HG02759 (cell line): ENCODE measurements around the gene GNAO1.

Experiments used
- ATAC-seq: cut with Tn5 transposase; IDR thresholded peaks from one replicate; pipeline ENCODE4 v1.9.1; 2021; ENCODE audit warnings: mild to moderate bottlenecking, moderate library complexity; ENCODE audit not compliant: unreplicated experiment

GNAO1 gene

DNA sequence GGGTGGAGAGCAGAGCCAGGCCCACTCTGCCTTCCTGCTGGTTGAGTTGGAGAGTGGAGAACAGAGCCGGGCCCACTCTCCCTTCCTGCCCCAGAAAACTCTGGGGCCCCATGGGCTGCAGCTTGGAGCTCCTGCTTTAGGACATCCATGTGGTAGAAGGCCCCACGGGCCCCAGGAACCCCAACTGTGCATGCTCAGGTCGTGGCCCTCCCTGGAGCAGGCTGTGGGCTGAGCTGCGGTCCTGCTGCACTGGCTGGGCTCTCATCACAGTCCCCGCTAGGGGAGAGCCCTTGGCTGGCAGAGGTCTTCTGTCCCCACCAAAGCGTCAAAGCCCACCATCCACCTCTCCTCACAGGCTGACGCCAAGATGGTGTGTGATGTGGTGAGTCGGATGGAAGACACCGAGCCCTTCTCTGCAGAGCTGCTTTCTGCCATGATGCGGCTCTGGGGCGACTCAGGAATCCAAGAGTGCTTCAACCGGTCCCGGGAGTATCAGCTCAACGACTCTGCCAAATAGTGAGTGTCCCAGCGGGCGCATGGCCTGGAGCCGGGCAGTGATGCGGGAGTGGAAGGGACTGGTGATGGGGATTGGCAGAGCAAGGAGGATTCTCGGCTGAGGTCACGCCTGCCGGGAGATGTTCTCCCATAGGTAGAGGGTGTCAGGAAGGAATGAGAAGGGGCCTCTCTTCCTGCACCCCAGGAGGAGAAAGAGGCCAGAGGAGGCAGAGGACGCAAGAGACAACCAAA is 137.2 kb downstream of the GNAO1 start:
- ATAC-seq: no peak

DNA sequence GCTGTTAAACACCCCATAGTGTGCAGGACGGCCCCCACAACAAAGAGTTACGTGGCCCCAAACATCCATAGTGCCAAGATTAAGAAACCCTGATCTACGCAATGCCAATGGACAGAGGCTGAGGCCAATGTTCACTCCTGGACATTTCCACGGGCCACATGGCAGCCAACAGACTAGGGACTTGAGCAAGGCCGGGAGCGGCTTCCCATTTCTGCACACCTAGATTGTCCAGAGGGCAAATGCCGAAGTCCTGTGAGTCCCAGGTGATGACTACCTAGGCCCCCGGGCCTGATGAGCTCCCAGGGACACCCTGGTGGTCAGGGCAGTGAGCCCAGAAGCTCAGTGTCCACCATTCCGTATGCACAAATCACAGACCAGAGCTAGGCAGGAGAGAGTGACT is 138.6 kb downstream of the GNAO1 start:
- ATAC-seq: no peak

GRCh38 chr16:56330476-56330875 is 139.2 kb downstream of the GNAO1 start:
- no peak for ATAC-seq

- no peak for ATAC-seq
Observed at GRCh38 chr16:56331399-56331798, 140.1 kb downstream of the GNAO1 start.

DNA sequence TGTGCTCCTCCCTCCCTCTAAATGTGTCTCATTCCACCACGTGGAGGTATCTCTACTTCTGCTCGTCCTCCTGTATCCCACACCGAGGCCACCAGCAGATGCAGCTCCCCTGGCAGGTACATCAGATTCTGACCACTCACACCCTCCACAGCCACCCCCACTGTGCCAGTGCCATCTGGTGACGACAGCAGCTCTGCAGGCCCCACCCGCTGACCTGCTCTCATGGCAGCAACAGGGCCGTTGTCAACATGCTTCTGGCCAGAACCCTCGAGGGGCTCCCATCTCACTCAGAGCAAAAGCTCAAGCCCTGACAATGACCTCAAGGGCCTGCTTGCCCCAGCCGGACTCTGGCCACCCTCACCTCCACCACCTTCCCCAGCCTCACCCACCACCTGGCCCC is 140.6 kb downstream of the GNAO1 start:
- ATAC-seq: no peak

DNA sequence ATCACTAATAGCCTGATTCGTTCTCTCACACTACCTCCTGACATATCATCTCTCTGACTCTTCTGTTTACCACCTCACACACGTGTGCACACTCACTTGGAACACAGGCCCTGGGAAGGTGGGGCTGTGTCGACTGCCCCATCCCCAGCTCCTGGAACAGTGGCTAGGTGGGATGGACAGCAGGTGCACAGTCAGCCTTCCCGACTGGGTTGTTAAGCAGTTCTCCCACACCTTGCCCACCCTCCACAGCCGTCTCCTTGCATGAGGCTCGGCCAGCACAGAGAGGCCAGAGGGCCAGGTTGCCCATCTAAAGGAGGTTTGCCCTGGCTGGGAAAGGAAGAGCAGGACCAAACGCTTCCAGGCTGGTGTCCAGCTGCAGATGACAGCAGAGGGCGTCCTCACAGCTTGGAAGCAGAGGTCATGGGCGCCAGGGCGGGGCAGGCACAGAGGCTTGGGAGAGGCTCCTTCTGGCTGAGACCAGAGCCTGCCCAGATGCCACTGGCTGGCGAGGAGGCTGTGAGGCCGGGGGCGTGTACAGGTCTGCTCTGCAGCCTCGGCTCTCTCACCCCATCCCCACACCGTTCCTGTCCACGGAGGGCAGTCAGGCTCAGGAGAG is 141.3 kb downstream of the GNAO1 start:
- no peak for ATAC-seq

DNA sequence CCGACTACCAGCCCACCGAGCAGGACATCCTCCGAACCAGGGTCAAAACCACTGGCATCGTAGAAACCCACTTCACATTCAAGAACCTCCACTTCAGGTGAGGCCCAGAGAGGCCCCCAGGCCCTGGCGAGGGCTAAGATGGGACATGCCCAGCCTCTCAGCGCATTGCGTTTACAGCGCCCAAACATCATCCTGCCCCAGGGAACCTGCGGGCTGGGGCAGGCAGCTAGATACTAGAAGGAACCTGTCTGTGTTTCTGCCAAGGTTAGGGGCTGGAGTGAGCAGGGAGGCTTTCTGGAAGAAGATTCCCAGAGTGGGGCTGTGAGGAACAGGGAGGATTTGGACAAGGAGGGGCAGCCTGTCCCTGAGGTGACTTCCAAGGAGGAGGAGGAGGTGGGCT is 143.5 kb downstream of the GNAO1 start:
- no peak for ATAC-seq

DNA sequence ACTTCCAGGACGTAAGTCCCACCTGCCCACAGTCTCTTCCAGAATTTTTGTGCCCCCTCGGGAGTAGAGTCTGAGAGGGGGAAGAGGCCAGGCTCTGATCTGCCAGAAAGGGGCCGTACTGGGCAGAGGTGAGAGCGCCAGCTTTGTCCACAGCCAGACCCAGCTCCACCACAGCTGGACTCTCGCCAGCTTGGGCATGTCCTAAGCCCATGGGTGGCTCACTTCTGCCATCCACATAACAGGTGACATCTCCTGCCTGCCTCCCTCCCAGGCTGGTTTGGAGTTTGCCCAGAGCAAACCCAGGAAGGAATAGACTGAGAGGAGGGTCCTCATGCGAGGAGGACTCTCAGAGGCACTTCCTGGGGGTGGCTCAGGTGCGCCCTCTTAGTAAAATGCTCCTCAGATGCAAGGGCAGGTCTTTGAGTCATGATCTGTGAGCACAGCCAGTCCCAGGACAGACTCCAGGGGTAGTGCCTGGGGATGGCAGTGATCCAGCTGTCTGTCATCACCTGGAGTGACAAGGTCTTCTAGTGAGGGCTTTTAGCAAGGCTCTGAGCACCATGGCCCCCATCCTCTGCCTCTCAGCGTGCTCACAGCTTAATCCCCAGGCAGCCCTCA is 144.9 kb downstream of the GNAO1 start:
- ATAC-seq: no peak

DNA sequence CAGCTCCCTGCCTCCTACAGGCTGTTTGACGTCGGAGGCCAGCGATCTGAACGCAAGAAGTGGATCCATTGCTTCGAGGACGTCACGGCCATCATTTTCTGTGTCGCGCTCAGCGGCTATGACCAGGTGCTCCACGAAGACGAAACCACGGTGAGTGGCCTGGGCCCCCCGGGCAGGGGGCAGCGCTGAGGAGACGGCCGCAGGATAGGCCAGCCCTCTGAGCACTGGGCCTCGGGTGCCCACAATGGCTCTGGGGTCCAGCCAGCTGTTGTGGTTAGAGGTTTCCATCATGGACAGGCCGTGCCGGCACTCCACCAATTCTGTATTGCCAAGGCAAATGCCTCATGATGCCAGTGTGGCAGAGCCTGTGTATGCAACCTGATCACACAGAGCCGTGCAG is 145.4 kb downstream of the GNAO1 start:
- ATAC-seq: no peak

DNA sequence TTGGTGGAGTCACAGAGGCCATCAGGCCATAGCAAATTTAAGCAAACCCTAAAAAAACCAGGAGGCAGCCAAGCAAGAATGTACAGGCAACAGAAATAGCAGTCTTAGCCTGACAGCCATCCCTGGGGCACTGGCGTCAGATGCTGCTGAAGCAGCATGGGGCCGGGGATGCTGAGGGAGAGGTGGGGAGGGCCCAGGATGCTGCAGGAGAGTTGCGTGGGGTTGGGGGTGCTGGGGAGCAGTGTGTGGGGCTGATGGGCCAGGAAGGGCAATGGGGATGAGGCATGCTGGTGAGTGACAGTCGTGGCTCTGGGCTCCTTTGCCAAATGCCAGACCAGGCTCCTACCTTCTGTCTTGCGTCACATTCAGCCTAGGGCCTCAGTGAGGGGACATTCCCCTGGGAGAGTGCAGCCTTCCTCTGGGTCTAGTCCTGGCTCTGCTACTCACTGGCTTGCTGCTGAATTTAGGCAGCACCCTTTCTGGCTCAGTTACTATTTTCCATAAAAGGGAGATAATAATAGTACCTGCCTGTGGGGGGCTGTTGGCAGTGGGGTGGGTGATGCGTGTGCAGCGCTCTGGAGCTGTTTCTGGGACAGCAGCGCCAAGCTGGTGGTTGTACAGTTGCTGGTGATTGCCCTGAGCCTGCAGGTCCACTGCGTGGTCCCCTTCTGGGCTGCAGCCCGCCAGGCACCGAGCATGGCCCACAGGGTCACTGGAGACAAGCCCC is 146.0 kb downstream of the GNAO1 start:
- ATAC-seq: no peak

DNA sequence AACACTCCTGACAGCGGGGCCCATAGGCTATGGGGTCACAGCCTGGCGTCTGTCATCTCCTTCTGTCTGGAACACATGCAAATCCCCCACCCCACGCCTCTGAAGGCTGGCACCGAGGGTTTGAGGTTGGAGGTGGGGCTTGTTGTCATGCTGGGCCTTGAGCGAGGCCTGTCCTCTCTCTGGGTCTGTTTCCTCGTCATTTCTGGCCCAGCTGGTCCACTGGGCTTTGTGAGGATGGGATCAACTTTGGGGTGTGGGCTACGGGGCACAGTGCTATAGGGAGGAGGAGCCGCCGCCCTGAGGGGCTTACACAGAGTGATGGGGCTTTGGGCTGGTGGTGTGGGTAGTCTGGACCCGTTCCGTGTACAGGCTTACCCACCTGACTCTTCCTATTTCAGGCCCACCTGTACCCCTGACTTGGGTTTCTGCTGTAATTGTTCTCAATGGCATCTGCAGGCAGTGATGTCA is 146.6 kb downstream of the GNAO1 start:
- ATAC-seq: no peak

- no peak for ATAC-seq
Observed at GRCh38 chr16:56338566-56339318, 147.5 kb downstream of the GNAO1 start.

DNA sequence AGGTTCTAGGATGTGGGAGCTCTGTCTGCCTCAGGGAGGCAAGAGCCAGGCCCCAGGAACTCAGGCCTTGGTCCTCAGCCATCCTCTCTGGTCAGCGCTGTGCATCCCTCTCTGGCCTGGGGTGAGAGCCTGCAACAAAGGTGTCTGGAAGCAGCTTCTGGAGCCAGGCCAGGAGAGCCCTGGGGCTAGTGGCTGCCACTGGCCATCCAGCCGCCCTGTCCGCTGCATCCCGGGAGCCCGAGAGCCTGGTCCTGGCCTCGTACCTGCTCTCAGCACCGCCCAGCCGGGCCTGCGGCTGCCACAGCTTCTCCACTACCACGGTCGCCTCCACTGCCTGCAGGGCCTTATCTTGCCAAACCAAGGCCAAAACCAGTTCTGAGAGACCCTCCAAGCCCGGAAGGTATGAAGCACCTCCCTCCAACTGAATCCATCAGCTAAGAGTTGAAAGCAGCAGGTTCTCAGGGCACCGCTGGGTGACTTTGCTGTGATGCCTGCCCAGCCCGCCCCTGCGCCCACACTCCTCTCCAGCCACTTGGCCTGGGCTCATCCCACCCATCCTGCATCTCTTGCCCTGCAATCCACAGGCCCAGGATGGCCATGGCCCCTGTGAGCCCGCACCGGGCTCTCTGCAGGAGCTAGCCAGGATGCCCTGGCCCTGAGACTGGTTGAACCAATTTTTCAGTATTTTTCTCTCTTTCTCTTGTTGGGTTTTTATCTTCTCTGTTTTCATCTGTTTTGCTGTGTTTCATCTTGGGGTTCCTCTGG is 148.3 kb downstream of the GNAO1 start:
- no peak for ATAC-seq

DNA sequence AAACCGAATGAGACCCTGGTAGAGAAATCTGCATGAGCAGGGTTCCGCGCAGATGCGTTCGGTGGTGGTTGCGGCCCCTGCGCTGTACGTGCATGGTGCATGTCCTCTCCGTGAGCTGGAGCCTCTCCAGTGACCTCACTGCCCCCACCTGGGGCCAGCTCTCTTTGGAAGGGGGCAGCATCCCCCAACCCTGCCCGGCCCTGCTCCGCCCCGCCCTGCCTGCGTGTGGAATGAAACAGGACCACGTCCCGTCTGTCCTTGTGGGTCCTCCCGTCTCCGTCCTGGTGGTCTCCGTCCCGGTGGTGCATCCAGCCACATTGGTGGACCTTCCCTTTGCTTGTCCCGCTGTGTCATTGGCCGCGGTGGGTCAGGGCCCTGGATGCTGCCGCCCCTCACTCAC is 149.1 kb downstream of the GNAO1 start:
- no peak for ATAC-seq

GRCh38 chr16:56340864-56341365 is 149.6 kb downstream of the GNAO1 start:
- no peak for ATAC-seq

DNA sequence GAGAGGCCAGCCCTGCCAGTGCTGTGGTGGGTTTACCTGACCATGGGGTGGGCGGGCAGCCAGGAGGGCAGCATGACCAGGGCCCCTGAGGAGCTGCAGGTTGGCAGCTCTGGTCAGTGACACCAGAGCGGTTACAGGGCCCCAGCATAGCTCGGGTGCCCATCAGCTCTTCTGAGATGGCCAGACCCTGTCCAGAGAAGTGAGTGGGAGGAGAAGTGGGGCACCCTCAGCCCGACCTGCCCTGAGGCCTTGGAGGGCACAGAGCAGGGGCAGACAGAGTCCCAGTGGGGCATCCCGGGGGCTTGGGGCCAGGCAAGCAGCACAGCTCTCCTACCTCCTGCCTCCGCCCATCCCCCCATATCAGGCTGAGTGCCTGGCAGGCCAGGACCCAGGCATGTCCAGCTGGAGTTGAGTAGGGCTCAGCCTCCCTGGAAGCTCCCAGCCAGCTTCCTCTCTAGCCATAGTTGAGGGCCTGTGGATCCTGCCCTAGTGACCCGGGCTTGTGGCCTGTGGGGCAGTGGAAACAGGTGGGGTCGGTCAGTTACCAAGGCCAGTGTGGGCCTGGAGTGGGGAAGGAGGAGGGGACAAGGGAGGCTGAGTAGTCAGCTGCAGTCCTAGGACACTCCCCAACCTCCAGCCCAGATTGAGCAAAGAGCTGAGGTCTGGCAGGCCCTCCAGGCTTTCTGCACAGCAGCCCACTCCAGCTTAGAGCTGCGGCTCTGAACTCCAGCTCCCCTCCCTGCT is 150.5 kb downstream of the GNAO1 start:
- ATAC-seq: no peak

DNA sequence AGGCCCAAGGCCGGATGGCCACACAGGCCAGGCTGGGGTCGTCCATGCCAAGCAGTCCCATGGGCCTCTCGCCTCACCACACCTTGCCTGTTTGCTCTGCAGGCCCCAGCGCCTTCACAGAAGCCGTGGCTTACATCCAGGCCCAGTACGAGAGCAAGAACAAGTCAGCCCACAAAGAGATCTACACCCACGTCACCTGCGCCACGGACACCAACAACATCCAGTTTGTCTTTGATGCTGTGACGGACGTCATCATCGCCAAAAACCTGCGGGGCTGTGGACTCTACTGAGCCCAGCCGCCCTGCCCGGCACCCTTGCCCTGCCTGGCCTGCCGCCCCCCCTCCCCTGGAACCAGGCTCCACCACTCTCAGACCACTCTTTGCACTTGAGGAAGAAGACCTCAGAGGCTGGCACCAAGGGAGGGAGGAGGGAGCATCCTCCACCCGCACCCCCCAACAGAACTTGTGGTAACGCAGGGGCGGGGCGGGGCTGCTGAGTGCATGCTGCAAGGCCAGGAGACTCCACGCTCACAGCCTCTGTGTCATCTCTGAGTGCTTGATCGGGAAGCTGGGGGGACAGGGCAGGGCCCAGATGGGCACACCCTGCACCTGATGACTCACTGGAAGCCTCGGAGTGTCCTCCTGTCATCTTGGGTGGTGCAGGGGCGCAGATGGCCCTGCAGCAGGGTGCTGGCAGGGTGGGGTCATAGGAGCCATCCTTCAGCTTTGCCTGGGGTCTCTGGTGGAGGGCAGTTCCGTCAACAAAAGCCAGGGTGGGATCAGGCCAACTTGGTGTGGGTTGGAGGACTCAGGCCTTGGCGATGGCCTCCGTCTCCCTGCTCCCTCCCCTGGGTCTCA is 152.6 kb downstream of the GNAO1 start:
- ATAC-seq: no peak
